Cardiac muscle cell (in vitro differentiated cells and primary cell): Measurements from ENCODE around the gene CORO2A. TPM values are rescaled to one million over a fixed set of nuclear protein-coding genes. Genes with fewer than 3 reads are reported as not detected.

Experiments
- DNase-seq, 2 donors: peaks; one replicate each; pipeline versions ENCODE4 v3.0.0 to v3.0.0-alpha.2; 2010 to 2017; ENCODE audit warnings: low read depth in 1 of 2, low spot score in 1 of 2
- H3K27ac ChIP-seq: fragments of 200-600 bp; sonication (generic); 2 replicates; pipeline ENCODE4 v1.5.1; 2016
- H3K27me3 ChIP-seq: fragments of 200-600 bp; sonication (generic); 2 replicates; pipeline ENCODE4 v1.6.0; 2016; ENCODE audit warnings: control low read depth
- H3K36me3 ChIP-seq: fragments of 200-600 bp; sonication (generic); 2 replicates; pipeline ENCODE4 v1.5.1; 2016; ENCODE audit warnings: control low read depth
- H3K4me1 ChIP-seq: fragments of 200-600 bp; sonication (generic); 2 replicates; pipeline ENCODE4 v1.8.1; 2017; ENCODE audit warnings: low read depth, mild to moderate bottlenecking, mixed run types
- H3K4me3 ChIP-seq: fragments of 200-600 bp; sonication (generic); 2 replicates; pipeline ENCODE4 v1.5.1; 2016; ENCODE audit warnings: mild to moderate bottlenecking
- H3K9me3 ChIP-seq: fragments of 200-600 bp; sonication (generic); 2 replicates; pipeline ENCODE4 v1.5.1; 2017; ENCODE audit warnings: low read depth, mild to moderate bottlenecking, control low read depth
- CTCF ChIP-seq: IDR thresholded peaks from 2 replicates; pipeline ENCODE4 v1.5.1; 2012; ENCODE audit warnings: low read depth, mild to moderate bottlenecking, low read length
- polyA plus RNA-seq: library from polyadenylated mRNA; unstranded; fragments of >200 nt; fragmentation: Nextera tagmentation; extraction: Ambion mirVana; gene quantifications from 2 replicates; pipeline ENCODE4 v1.2.1, GENCODE V29; 2016
- total RNA-seq: library from RNA; depleted of rRNA; stranded (reverse); fragments of >200 nt; gene quantifications from 2 replicates; pipeline ENCODE4 v1.2.3, GENCODE V29; 2016

CORO2A gene
- total and polyA plus RNA-seq, 2 experiments from 2014 or later = 1.1 to 2.4 TPM

- H3K27me3 ChIP-seq = no peaks in the 10 kb centered on the region
- no peak for TF ChIP-seq CTCF
- no peak for DNase-seq
- H3K4me3 ChIP-seq = no peak overlapping the region
- H3K4me1 ChIP-seq = no peaks in the 10 kb centered on the region
- H3K36me3 ChIP-seq = no peaks in the 10 kb centered on the region
- no peak overlapping the region for H3K27ac ChIP-seq
- H3K9me3 ChIP-seq = no peaks in the 10 kb centered on the region
These were observed 84.5 kb downstream of the CORO2A start for GRCh38 chr9:98107926-98108325.

- H3K9me3 ChIP-seq = no peaks in the 10 kb centered on the region
- TF ChIP-seq CTCF = no peak
- H3K4me1 ChIP-seq = no peaks in the 10 kb centered on the region
- no peak overlapping the region for H3K4me3 ChIP-seq
- no peaks in the 10 kb centered on the region for H3K27me3 ChIP-seq
- H3K36me3 ChIP-seq = no peaks in the 10 kb centered on the region
- no peak for DNase-seq
- H3K27ac ChIP-seq = no peak overlapping the region
These were observed 87.4 kb downstream of the CORO2A start for GRCh38 chr9:98105006-98105405.

GRCh38 chr9:98104445-98104881 is 88.0 kb downstream of the CORO2A start:
- Histone ChIP-seq H3K4me1 (no peaks in the 10 kb centered on the region), H3K27ac (no peak overlapping the region), H3K27me3 (no peaks in the 10 kb centered on the region), H3K36me3 (no peaks in the 10 kb centered on the region), H3K9me3 (no peaks in the 10 kb centered on the region), H3K4me3 (no peak overlapping the region)
- DNase-seq = no peak
- no peak for TF ChIP-seq CTCF

GRCh38 chr9:98101868-98102273 is 90.6 kb downstream of the CORO2A start:
- Histone ChIP-seq H3K27me3 (no peaks in the 10 kb centered on the region), H3K36me3 (no peaks in the 10 kb centered on the region), H3K9me3 (no peaks in the 10 kb centered on the region), H3K4me3 (no peak overlapping the region), H3K27ac (no peak overlapping the region), H3K4me1 (no peaks in the 10 kb centered on the region)
- DNase-seq = no peak
- TF ChIP-seq CTCF = no peak

- Histone ChIP-seq H3K4me3 (no peak overlapping the region), H3K27me3 (no peaks in the 10 kb centered on the region), H3K9me3 (no peaks in the 10 kb centered on the region), H3K4me1 (no peaks in the 10 kb centered on the region), H3K36me3 (no peaks in the 10 kb centered on the region), H3K27ac (no peak overlapping the region)
- DNase-seq = no peak
- TF ChIP-seq CTCF = no peak
These were observed 91.0 kb downstream of the CORO2A start for GRCh38 chr9:98101416-98101815.

- H3K4me3 ChIP-seq = no peak overlapping the region
- H3K9me3 ChIP-seq = no peaks in the 10 kb centered on the region
- H3K4me1 ChIP-seq = no peaks in the 10 kb centered on the region
- DNase-seq = no peak
- no peak overlapping the region for H3K27ac ChIP-seq
- H3K36me3 ChIP-seq = no peaks in the 10 kb centered on the region
- H3K27me3 ChIP-seq = no peaks in the 10 kb centered on the region
- TF ChIP-seq CTCF = no peak
These were observed 92.0 kb downstream of the CORO2A start for GRCh38 chr9:98100456-98100855.
